ENCODE measurements around the gene PSKH1.

The PSKH1 gene

DNA sequence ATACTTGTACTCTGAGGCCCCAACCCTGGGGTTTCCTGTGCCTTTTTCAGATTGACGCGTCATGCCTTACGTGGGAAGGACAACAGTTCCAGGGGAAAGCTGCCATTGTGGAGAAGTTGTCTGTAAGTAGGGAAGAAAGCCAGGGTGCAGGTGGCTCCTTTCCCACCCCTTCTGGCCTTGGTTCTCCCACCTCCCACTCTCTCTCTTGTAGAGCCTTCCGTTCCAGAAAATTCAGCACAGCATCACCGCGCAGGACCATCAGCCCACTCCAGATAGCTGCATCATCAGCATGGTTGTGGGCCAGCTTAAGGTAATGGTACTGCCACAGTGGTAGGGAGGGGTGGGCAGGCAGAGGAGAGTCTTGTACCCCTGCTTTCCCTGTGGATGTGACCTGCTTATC is 24.8 kb upstream of the PSKH1 start:
- DNase-seq = no peak

DNA sequence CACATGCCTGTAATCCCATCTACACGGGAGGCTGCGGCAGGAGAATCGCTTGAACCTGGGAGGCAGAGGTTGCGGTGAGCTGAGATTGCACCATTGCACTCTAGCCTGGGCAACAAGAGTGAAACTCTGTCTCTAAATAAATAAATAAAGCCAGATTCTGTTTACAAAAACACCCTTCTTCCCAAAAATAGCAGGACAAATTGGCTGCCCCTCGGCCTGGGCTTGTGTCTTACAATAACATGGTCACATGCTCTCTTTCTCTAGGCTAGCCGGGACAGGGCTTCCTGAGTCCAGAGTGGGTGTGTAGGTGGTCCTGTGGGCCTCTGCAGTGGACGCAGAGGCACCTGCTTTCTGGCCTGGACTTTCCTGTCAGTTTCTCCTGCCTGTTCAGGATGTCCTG is 23.4 kb upstream of the PSKH1 start:
- no peak for DNase-seq

- DNase-seq = no peak
Measured at GRCh38 chr16:67871256-67871655, 21.8 kb upstream of the PSKH1 start.

DNA sequence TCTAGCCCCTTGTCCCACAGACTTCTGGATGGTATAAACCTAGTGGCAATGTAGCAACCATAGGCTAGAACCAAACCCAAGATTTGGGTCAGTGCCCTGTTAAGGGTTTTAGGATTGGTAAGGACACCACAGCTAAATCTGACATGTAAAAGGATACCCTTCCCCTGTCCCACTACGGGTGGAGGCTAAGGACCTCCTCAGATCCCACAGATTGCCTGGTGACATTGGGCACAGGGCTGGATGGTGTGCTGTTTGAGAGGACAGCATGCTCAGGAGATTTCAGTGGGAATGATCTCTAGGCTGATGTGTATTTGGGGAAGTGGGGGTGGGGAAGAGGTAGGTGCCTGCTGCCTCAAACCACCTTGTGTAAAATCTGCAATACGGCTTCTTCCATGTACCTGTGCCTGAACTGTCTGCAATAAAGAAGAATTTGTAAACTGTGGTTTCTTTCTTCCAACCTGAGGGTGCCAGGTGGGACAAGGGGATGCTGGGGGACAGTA is 20.9 kb upstream of the PSKH1 start:
- DNase-seq = no peak

DNA sequence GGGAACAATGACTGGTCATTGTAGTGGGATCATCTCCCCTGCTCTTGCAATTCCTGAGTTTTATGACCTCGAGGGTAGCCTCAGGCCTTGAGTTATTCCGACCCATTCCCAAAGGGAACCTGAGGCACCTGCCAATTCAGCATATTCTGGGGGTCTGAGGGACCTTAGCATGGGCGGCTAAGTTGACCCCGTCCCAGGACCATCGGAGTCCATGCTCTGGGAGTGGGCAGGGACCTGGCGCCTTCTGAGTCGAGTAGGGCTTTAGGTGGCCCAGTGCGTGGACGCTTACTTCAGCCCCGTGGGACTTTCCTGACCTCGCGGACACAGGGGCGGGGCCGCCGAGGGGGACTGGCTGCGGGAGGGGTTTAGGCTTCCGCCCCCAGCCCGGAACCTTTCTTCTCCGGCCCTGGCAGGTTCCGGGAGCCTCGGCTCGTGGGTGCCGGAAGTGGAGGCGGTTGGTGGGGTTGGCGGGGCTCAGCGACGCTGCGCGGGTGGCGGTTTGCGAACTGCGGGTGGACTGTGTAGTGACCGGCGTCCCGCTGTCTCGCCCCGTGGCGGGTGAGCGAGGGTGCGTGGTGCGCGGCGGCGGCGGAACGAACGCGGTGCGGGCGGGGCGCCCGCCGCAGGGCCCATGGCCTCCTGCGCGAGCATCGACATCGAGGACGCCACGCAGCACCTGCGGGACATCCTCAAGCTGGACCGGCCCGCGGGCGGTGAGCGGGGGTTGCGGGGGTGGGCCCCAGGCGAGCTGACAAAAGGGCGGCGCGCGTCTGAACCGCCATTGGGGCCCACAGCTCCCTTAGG is 20.2 kb upstream of the PSKH1 start, which contains the start of gene EDC4:
TSS of gene EDC4 (plus strand) at position 422 of the 804 bp plus-strand sequence. CDS start at position 632, 210 bp downstream.
- peak; percentile 63 for DNase-seq

DNA sequence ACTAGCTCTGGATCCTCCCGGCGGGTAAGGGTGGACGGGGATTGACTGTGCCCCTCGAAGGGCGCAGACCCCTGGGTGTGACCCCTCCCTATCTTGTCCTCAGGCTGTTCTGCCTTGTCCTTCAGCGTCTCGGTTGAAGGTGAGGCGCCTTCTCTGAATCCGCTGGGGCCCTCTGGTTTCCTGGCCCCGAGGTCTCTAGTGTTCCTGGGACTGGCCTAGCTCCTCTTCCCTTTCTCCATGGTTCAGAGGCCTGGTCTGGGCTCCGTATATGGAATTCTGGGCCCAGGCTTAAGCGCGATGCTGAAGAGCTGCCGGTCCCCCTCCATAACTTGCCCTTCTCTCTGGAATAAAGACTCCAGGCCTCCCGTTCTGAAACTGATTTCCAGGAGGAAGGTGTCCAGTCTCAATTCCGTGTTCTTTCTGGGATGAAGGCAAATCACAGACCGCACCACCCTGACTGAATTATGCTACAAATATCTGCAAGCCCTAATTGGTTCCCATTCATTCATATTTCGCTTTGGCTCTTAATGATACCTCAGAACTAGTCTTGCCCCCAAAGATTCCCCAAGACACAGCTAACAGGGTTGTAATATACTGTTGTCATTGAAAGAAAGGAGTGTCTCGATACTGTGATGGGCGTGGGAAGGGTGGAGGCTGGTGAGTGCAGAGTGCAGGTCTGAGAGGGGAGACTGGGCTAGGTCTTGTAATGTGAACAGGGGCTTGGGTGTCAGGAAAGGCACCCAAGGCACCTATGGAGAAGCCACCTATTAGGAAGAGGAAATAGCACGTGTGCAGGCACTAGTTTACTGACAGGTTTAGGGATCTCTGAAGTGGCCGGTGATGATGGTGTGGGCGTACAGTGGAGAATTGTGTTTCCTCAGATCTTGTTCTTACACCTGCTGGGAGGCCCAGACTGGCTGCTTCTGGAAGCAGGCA is 19.4 kb upstream of the PSKH1 start:
- DNase-seq = no peak

DNA sequence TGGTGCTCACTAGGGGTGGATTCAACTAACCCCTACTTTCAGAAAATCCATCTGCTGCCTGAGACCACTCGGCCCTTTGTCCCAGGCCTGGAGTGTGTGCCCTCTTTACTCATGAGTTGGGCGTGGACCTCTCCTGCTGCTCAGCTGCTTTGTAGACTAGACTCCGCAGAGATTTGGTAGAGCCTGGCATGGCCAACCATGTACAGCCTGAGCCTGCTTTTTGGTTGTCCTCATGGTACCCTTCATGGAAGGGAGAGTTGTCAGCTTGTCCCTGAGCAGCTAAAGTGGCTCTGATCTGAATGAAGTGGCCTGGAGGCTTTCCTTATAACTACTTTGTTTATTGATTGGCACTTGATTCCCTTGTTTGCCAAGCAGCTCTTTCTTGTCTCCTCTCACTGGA is 18.7 kb upstream of the PSKH1 start:
- DNase-seq = no peak

DNA sequence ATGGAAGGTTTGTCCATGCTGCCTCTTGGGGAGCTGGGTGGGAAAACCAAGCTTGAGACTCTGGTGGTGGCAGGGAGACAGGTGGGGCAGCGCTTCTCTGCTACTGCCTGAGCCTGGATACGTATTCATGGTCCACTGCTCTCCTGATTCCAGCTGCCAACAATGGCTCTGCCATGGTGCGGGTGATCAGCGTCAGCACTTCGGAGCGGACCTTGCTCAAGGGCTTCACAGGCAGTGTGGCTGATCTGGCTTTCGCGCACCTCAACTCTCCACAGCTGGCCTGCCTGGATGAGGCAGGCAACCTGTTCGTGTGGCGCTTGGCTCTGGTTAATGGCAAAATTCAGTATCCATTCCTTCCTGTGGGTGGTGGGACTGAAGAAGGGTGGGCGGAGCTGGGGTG is 16.0 kb upstream of the PSKH1 start:
- DNase-seq = no peak

GRCh38 chr16:67878232-67878631 is 14.8 kb upstream of the PSKH1 start:
- DNase-seq = no peak

DNA sequence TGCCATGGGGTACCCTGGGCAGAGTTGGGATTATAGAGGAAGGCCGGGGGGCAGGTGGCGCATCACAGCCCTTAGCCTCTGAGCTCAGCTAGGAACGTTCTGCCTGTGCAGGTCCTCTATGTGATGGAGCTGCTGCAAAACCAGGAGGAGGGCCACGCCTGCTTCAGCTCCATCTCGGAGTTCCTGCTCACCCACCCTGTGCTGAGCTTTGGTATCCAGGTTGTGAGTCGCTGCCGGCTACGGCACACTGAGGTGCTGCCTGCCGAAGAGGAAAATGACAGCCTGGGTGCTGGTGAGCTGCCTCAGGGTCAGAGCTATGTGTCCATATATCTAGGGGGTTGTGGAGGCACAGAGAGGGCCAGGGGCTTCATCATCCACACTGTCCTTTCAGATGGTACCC is 14.2 kb upstream of the PSKH1 start:
- no peak for DNase-seq

DNA sequence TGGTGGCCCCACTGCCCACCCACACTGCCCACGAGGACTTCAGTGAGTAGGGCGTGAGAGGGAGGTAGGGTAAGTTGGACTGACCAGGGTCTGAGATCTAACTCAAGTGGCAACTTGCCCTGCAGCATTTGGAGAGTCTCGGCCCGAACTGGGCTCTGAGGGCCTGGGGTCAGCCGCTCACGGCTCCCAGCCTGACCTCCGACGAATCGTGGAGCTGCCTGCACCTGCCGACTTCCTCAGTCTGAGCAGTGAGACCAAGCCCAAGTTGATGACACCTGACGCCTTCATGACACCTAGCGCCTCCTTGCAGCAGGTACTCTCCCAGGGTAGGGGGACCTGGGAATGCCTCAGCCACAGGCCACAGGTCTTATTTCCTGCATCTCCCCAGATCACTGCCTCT is 13.6 kb upstream of the PSKH1 start:
- no peak for DNase-seq

- no peak for DNase-seq
Measured at GRCh38 chr16:67879936-67880335, 13.1 kb upstream of the PSKH1 start.

- no peak for DNase-seq
Measured at GRCh38 chr16:67880584-67880983, 12.5 kb upstream of the PSKH1 start.

DNA sequence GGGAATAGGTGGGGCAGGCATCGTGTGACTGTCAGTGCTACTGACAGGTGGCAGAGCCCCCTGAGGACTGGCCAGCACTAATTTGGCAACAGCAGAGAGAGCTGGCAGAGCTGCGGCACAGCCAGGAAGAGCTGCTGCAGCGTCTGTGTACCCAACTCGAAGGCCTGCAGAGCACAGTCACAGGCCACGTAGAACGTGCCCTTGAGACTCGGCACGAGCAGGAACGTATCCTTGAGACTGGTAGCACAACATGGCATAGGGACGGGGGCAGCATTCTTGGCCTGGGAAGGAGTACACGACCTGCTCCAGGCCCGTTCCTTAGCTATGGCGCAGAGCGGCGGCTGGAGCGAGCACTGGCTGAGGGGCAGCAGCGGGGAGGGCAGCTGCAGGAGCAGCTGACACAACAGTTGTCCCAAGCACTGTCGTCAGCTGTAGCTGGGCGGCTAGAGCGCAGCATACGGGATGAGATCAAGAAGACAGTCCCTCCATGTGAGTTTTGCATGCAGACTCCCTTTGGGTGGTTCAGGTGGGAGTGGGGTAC is 11.4 kb upstream of the PSKH1 start:
- peak; percentile 59 for DNase-seq

GRCh38 chr16:67882374-67883145 is 10.5 kb upstream of the PSKH1 start:
- peak; percentile 86 for DNase-seq

DNA sequence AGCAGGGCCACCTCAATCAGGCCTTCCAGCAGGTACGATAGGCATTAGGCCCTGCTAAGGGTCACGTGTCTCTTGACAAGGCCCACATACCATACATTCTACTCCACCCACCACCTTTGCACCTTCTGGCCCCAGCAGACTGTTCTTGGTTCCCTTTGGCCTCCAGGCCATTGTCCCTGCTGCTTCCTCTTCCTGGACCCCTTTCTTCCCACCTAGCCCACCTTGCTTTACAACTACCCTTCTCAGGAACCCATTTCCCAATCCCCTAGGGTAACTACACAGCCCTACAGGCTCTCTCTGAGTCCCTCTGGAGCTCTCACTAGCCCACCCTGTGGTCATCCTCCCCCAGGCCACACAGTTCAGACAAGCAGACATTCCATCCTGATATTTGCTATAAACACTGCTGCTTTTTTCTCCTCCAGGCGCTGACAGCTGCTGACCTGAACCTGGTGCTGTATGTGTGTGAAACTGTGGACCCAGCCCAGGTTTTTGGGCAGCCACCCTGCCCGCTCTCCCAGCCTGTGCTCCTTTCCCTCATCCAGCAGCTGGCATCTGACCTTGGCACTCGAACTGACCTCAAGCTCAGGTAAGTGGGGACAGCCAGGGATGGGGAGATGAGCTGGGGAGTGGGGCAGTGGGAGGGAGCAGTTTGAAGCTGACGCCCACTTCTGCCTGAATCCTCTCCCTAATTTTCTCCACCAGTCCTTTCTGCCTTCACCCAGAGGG is 9.7 kb upstream of the PSKH1 start:
- DNase-seq = no peak

GRCh38 chr16:67883872-67884261 is 9.2 kb upstream of the PSKH1 start:
- peak; percentile 33 for DNase-seq

DNA sequence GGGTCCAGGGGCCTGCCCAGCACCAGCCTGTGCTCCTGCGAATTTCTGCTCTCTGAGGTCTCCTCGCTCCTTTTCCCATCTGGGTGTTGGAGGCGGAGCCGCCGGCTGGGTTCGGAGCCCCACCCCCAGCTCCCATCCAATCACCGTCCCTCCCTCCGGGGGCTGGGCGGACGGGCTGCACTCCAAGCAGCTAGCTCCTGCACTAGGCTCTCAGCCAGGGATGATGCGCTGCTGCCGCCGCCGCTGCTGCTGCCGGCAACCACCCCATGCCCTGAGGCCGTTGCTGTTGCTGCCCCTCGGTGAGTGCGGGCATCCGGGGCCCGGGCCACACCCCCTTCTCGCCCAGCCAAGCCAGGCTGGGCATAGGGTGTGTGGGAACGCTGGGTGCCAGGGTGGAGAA is 8.4 kb upstream of the PSKH1 start, which contains the start of gene NRN1L:
TSS of gene NRN1L (plus strand) at position 202 of the 400 bp plus-strand sequence. CDS start at position 221, 19 bp downstream.
- peak; percentile 86 for DNase-seq

DNA sequence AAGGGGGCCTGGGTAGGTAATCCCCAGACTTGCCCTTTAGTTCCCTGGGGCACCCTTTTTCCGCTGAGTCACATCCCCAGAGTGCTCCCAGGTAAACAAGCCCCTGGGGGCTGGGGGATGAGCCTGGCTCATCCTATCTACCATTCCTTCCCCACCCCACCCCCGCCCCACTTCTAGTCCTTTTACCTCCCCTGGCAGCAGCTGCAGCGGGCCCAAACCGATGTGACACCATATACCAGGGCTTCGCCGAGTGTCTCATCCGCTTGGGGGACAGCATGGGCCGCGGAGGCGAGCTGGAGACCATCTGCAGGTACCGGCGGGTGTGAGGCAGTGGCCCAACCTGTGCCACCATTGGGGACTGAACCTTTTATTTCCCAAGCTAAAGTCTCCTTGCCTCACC is 7.5 kb upstream of the PSKH1 start:
- DNase-seq = no peak

- DNase-seq = no peak
Measured at GRCh38 chr16:67885976-67886375, 7.1 kb upstream of the PSKH1 start.

DNA sequence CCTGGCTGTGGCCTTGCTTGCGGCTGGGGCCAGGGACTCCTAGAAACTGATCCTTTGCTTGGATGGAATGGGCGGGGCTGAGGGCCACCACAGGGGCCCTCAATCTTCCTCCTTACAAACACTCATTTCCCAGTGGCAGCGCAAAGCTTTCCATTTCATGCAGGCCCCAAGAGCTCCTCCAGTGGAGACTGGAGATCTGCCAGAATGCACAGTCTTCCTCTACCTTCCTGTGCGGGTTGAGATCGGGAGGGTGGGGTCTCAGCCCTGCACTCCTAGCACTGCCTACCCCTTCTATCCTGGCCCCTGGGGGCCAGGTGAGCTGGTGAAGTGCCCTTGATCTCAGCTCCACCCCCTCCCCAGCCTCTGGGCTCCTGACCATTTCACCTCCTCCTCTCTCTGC is 6.7 kb upstream of the PSKH1 start:
- DNase-seq = no peak

- DNase-seq = no peak
Measured at GRCh38 chr16:67888331-67888730, 4.7 kb upstream of the PSKH1 start.

All from midbrain (tissue), 1 donor.